HG02943 (cell line): ENCODE data around the gene METTL16.
"Not testable (repeated sequence)": the region's sequence is repeated elsewhere in the genome, so short reads cannot be mapped to it uniquely, and the experiment has no call there.

Source experiments
- ATAC-seq: cut with Tn5 transposase; IDR thresholded peaks from one replicate; pipeline ENCODE4 v1.9.1; 2021; ENCODE audit warnings: mild to moderate bottlenecking, low read depth, moderate library complexity; ENCODE audit not compliant: unreplicated experiment

METTL16 gene

DNA sequence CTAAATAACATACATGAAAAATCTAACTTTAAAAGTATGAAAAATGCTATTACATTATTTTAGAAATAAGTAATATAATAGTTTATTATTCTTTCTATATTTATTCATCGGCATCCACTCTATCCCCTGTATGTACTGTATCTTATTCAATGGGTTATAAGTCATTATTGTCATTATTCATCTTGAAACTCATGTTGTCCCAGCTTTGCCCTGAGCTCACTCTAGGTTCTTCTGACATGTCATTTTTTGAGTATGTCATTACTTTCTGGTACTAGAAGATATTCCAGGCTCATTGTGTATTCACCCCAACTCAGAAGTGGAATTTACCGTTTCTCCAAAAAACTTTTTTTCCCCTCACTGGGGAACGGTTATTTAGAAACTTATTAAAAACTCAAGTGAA is 57.8 kb downstream of the METTL16 start:
- no peak for ATAC-seq

DNA sequence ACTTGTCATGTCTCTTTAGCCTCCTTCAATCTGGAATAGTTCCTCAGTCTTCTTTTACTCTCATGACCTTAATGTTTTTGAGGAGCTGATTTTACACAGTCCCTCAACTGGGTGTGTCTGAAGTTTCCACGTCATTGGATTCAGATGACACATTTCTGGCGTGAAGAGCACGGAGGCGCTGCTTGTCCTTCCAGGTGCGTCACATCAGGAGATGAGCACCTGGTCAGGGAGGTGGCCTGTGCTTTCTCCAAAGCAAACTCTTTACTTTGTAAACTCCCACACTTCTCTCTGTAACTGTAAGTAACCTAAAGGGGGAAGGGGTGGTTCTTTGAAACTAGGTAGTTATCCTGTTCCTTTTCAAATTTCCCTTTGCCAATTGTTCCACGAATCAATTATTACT is 58.4 kb downstream of the METTL16 start:
- ATAC-seq, result no peak

DNA sequence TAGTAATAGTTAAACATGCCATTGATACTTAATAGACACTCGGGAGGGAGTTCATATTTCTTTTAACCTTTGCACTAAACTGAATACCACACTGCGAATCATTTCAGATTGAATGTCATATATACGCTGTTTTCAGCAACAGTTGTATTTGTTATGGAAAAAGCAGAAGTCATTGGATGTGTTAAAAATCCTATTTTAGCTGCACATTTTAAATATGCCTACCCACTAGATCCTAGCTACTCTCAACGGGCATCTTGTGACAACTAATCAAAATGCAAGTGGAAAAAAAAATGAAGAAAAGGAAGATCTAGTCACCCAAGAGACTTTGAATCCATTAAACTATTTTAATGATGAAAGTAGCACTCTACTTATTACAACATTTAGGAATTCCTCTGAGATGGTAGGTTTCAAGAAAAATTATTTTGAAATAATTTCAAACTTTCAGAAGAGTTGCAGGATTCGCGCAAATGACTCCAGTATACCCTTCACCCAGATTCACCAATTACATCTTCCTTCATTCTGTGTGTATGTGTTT is 59.4 kb downstream of the METTL16 start:
- ATAC-seq, result no peak

DNA sequence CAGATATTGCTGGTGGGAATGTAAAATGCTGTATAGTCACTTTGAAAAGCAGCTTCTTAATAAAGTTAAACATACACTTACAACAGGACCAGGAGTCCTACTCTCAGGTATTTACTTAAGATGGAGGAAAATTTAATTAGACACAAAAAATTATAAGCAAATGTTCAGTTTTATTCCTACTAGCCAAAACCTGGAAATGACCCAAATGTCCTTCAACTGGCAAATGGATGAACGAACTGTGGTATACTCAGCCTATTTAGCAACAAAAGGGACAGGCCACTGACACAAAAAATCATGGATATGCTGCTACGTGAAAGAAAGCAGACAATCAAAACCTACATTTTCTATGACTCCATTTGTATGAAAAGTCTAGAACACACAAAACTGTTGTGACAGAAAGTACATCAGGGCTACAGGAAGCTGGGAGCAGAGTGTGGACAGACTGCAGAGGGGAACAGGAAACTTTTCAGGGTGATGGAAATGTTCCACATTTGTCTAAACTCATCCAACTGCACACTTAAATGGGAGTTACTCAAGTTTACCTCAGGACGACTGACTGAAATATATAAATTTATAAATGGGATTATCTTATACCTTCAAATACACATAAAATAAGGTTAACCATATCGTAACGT is 61.6 kb downstream of the METTL16 start:
- no peak for ATAC-seq

DNA sequence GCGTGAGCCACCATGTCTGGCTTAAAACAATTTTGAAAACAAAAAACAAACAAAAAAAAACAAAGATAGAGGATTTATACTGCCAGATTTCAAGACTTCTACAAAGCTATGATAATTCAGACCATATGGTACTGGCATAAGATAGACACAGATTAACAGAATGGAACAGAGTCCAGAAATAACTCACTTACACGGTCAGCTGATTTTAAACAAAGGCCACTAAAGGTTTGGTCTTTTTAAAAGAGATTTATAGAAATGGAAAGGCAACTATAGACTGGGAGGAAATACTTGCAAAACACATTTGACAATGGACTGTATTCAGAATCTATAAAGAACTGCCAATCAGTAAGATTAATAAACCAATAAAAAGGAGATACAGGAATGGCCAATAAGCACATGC is 62.2 kb downstream of the METTL16 start:
- ATAC-seq, result no peak

DNA sequence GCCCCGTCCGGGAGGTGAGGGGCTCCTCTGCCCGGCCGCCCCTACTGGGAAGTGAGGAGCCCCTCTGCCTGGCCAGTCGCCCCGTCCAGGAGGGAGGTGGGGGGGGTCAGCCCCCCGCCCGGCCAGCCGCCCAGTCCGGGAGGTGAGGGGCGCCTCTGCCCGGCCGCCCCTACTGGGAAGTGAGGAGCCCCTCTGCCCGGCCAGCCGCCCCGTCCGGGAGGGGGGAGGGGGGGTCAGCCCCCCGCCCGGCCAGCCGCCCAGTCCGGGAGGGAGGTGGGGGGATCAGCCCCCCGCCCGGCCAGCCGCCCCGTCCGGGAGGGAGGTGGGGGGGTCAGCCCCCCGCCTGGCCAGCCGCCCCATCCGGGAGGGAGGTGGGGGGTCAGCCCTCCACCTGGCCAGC is 64.2 kb downstream of the METTL16 start:
- ATAC-seq, result not testable (repeated sequence)

DNA sequence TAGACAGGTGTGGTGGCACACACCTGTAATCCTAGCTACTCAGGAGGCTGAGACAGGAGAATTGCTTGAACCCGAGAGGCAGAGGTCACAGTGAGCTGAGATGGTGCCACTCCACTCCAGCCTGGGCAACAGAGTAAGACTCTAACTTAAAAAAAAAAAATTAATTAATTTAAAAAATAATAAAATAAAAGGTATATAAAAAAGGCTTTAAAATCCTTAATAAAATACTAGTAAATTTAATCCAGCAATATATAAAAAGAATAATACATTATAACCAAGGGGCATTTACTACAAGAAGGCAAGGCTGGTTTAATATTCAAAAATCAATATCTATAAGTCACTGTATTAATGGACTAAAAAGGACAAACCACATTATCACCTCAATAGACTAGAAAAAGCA is 66.0 kb downstream of the METTL16 start:
- ATAC-seq, result no peak

DNA sequence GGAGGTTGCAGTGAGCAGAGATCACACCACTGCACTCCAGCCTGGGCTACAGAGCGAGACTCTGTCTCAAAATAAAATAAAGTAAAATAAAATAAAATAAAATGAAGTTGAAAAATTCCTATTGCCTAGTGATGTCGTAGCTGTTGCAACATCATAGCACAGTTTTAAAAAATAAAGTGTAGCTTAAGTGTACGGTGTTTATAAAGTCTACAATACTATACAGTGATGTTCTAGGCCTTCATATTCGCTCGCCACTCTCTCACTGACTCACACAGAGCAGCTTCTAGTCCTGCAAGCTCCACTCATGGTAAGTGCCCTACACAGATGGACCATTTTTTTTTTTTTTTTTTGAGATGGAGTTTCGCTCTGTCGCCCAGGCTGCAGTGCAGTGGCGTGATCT is 67.3 kb downstream of the METTL16 start:
- ATAC-seq, result no peak

DNA sequence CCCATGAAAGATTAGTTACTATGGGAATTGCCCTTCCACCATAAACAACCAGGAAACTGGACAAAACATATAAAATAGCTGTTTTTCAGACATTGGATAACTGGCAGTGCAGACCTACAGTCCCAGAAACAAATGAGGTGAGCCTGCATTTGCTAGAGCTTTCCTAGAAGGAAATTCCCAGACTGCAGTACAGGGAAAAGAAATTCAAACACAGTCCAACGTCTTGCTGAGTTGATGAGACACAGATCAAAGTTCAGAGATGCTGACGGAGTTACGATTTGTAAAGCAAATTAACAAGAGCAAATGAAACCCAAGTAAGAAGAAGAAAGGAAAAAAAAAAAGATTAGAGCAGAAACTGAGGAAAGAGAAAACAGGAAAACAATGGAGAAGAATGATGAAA is 69.5 kb downstream of the METTL16 start:
- ATAC-seq, result no peak

DNA sequence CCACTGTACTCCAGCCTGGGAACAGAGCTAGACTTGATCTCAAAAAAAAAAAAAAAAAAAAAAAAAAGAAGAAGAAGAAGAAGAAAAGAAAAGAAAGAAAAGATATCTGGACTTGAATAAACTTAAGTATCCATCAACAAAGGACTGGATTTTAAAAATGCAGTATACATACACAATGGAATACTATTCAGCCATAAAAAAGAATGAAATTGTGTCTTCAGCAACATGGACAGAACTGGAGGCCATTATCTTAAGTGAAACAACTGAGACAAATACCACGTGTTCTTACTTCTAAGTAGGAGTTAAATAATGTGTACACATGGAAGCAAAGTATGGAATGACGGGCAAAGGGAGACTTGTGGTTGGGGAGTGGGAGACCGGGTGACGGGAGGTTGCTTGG is 70.8 kb downstream of the METTL16 start:
- no peak for ATAC-seq

DNA sequence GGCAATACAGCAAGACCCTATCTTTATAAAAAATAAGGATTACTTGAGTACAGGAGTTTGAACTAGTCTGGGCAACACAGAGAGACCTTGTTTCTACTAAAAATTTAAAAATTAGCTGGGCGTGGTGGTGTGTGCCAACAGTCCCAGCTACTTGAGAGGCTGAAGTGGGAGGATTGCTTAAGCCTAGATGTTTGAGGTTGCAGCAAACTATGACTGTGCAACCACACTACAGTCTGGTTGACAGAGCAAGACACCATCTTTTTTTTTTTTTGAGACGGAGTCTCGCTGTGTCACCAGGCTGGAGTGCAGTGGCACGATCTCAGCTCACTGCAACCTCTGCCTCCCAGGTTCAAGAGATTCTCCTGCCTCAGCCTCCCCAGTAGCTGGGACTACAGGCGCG is 71.7 kb downstream of the METTL16 start:
- not testable (repeated sequence) for ATAC-seq

DNA sequence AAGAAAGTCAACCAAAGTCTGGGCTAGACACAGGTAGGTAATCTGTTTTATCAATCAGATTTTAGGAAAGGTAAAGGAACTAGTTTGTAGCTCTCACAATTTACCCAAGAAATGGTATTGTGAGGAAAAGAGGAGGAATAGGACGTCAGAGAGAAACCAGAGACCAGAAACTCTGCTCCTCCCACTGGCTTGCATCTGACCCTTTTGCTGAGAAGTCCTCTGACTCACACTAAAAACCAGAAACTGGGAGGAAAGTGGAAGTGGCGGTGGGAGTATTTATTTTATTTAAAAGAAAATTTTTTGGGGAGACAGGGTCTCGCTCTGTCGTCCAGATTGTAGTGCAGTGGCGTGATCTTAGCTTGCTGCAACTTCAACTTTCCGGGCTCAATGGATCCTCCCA is 72.9 kb downstream of the METTL16 start:
- ATAC-seq, result no peak

DNA sequence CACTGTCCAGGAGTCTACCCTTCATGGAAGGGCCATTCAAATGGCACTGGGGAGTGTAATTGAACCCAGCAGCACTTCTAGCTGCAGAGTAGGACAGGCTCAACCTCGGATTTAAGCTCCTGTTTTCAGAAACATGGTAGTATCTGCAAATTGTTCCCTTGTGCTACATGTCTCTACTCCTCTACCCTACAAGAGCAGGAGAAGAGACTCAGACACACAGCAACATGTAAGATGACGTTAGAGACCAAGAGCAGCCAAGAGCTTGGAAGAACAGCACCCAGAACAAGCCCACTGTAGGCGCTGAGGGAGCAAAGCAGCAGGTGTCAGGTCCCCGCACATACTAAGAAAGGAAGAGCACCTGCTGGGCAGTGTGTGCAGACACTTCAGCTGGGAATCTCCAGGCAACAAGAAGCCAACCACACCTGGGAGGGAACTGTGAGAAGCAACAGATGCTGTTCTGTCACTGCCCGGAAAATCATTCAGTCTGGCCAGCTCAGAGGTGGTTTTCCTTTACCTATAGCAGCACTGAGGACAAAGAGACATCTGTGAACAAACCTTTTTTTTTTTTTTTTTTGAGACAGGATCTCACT is 75.3 kb downstream of the METTL16 start:
- ATAC-seq, result no peak

DNA sequence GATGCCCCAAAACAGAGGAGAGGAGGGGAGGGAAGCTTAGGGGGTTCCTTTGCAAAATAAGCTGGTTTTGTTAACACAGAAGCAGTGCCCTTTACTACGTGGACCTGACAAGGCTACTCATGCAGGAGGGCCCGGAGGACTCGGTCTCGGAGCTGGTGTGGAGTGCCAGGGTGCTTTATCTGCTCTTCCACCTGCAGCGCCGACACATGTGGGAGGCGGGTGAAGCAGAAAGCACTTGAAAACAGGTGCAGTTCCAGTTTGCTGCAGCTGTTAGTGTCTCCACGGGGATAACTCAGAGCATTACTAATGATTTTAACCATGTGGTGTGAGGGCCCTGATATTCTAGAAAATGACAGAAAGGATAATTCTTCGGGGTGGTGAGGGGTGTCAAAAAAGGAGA is 75.8 kb downstream of the METTL16 start:
- ATAC-seq, result no peak

DNA sequence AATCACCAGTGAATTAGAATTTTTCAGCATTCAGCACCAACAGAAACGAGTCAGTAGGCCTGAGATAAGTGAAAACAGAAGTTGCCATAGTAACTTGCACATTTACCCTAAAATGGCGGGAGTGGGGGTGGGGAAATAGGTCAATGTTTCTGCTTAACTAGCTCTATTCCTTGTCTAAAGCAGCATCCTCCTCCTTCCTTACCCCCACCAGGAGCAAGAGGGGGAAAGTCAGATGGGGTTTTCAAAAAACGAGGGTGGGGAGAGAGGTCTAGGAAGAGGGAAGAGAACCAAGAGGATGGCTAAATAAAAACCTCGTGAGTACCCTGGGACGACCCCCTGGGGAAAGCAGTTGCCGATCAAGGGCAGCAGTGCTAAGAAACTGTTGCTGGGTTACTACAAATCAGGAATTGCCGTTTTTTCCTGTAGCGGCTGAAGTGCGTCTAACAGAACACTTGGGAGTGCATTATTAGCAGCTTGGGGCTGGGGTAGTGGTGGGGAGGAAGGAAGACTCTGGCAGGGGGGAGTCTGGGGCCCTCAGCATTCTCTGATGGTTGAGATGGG is 76.4 kb downstream of the METTL16 start:
- no peak for ATAC-seq

DNA sequence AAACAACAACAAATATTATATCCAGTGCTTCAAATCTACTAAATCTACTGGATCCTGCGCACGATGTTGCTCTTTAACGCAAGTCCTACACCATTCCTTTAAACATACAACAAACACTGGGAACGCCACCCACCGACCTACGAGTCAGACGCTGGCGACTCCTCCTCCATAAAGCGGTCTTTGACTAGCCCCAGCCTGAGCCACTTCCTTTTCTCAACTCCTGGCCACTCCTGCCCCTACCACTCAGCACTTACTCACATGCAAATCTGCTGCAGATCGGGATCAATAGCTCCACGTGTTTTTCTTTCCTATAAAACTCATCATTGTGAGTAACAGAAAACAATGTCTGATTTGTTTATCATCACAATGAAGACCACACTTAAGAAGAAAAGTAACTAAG is 78.0 kb downstream of the METTL16 start:
- no peak for ATAC-seq

DNA sequence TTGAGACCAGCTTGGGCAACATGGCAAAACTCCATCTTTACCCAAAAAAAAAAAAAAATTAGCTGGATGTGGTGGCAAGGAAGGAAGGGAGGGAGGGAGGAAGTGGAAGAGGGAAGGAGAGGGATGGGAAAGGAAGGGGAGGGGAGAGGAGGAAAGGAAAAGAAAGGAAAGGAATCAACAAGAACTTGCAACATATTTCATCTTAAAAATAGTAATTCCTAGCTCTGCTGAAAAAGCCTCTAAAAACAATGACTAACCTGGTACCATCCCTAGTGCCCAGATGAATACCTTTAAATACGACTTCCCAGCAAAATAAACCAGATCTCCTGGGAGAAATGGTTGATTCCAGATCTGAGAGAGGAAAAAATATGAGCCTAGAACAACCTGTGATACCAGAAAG is 83.8 kb downstream of the METTL16 start:
- ATAC-seq, result no peak

DNA sequence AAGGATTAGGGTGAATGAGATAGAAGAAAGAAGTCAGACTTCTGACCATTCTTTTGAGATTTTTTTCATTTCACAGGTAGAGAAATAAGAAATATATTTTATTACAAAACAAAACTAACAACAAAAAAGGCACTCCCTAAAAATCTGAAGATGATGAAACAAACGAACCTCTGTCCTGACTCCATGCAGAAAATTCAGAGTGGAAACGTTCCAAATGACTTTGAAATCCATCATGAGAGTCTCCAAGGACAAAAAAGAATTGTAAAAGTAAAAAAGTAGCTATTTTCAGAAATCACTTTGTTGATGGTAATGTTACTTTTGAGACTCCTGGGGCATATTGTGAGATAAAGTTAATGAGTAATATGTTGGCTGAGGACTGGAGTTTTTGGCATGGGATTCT is 84.5 kb downstream of the METTL16 start:
- no peak for ATAC-seq

DNA sequence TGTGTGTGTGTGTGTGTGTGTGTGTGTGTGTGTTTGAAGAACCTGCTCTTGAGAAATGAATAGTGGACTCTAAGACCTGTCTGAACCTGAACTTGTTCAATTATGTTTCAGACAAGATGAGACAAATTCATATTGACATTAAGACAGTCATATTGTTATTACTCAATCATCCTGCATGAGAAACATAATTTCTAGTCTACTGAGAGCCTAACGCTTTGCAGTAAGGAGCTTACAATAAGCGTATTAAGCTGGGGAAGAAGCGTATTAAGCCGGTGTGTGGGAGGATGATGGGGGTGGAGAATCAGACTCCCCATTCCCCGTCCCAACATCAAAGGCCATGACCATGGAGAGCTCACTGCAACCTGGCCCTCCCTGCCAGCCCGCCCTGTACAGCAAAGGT is 88.4 kb downstream of the METTL16 start:
- ATAC-seq, result no peak

DNA sequence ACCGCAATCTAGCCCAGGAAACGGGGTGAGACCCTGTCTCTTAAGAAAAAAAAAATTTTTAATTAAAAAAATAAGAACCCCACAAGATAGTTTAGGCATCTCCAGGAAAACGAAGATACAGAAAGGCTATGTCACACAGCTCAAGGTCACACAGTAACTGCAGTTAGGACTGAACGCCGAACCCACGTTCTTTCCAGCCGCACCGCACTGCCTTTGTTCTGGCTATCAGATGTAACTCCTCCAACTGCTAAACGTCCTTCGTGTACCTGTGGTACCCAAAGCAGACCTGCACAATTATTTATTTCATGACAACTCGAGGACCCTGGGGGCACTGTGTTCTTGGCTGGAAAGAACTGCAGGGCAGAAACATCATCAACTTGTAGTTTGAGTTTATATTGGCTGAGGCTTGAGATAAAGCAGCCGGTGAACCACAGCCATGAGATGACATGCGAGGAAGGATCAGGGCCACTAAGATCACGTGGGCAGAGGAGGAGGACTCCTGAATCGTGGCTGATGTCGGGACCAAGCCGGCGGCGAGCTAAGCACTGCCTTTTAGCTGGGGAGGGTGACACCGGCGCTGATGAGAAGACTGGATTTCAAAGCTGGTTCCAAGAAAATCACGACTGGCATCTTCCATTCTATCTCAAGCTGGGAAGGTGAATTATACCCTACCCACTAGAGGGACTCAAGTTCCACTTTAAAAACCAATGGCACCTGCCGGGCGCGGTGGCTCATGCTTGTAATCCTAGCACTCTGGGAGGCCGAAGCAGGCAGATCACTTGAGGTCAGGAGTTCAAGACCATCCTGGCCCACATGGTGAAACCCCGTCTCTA is 90.2 kb downstream of the METTL16 start:
- no peak for ATAC-seq

DNA sequence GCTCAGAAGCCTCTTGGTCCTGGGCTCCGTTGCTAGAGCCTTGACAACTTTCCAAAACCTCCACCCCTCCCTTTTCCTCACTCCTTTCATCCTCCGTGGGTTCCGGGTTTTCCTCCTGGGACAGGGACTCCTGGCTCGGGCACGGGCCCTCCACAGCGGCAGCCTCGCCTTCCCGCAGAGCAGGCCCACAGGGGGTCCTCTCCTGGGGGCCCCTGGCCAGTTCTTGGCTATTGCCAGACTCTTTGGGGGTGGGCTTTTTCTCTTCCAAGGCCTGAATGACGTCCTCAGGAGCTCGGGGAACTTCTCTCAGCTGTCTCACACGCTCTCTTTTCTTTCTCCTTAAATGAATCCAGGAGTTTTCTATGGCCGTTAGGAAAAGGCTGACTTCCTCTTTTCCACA is 91.5 kb downstream of the METTL16 start:
- no peak for ATAC-seq
